Fibroblast of the aortic adventitia (primary cell): ENCODE data around the gene GRIK2. TPM values are rescaled to one million over a fixed set of nuclear protein-coding genes. Genes with fewer than 3 reads are reported as not detected.
A peak's percentile ranks its signal among the peaks of the same experiment; 100 is the strongest.

Experiments used
- DNase-seq: peaks from one replicate; pipeline ENCODE4 v3.0.0-alpha.2; 2010; ENCODE audit warnings: low read depth
- H3K4me3 ChIP-seq: 2 replicates; pipeline ENCODE4 v1.5.1; 2011; ENCODE audit warnings: low read depth, mild to moderate bottlenecking, control low read depth, low read length, moderate library complexity
- total RNA-seq: library from RNA; depleted of rRNA; stranded (reverse); fragments of >200 nt; gene quantifications from 2 replicates; pipeline ENCODE4 v1.2.3, GENCODE V29; 2012; ENCODE audit warnings: low replicate concordance
- TF ChIP-seq, protein P1 (sequence below): IDR thresholded peaks from 2 replicates; pipeline ENCODE4 v1.5.1; 2011; ENCODE audit warnings: mild to moderate bottlenecking, low read length, control low read depth, inconsistent platforms; ENCODE audit not compliant: insufficient read depth

Gene GRIK2
- total RNA-seq, 1 donor: 8.9 TPM

DNA sequence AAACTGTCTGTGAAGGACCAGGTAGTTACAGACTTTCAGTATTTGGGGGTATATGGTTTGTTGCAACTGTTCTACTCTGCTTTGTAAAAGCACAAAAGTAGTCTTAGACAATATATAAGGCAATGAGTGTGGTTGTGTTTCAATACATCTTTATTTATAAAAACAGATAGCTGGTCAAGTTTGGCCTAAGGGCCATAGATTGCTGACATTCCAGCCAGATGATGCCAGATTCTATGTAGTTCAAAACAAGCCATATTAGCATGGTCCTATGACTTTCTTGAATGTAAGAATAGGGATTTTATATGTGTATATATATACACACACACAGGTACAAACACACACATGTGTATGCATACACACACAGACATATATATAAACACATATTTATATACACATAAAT is 201.8 kb downstream of the GRIK2 start:
- TF ChIP-seq, protein P1, sequence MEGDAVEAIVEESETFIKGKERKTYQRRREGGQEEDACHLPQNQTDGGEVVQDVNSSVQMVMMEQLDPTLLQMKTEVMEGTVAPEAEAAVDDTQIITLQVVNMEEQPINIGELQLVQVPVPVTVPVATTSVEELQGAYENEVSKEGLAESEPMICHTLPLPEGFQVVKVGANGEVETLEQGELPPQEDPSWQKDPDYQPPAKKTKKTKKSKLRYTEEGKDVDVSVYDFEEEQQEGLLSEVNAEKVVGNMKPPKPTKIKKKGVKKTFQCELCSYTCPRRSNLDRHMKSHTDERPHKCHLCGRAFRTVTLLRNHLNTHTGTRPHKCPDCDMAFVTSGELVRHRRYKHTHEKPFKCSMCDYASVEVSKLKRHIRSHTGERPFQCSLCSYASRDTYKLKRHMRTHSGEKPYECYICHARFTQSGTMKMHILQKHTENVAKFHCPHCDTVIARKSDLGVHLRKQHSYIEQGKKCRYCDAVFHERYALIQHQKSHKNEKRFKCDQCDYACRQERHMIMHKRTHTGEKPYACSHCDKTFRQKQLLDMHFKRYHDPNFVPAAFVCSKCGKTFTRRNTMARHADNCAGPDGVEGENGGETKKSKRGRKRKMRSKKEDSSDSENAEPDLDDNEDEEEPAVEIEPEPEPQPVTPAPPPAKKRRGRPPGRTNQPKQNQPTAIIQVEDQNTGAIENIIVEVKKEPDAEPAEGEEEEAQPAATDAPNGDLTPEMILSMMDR: no peak
- DNase-seq: no peak
- H3K4me3 ChIP-seq: no peak overlapping the region

DNA sequence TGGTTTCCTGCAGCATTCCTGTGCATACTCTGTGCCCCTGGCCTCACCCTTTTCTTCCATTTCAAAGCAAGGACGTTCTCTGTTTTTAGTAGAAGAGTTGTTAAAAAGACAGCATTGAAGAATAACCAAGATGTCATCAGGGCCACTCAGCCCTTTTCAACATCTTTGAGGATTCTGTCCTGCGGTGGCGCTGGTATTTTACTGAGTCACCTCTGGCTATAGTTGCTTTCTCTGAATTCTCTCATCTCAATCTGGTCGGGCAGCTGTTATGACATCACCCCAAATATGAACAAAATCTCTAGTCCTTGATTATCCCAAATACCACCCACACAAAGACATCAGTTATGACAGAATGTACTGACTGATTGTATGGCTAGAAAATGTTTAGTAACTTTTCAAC is 204.2 kb downstream of the GRIK2 start:
- H3K4me3 ChIP-seq: no peak overlapping the region
- DNase-seq: peak; percentile 33
- TF ChIP-seq, protein P1: no peak

DNA sequence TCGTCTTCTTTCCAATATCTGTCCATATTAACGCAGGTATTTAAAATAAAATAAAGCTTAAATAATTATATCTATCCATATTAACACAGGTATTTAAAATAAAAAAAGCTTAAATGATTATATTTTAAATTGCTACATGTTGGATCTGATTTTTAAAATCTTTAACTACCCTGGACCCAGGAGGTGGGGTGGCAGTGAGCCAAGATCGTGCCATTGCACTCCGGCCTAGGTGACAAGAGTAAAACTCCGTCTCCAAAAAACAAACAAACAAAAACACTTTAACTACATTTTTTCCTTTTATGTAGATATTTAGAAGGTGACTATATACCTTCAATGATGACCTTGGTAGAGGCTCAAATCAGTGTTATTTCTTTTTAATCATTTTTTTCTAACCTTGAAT is 211.9 kb downstream of the GRIK2 start:
- DNase-seq: no peak
- TF ChIP-seq, protein P1: no peak
- H3K4me3 ChIP-seq: no peak overlapping the region

GRCh38 chr6:101605874-101606273 is 212.4 kb downstream of the GRIK2 start:
- no peak overlapping the region for H3K4me3 ChIP-seq
- DNase-seq: no peak
- TF ChIP-seq, protein P1: no peak

DNA sequence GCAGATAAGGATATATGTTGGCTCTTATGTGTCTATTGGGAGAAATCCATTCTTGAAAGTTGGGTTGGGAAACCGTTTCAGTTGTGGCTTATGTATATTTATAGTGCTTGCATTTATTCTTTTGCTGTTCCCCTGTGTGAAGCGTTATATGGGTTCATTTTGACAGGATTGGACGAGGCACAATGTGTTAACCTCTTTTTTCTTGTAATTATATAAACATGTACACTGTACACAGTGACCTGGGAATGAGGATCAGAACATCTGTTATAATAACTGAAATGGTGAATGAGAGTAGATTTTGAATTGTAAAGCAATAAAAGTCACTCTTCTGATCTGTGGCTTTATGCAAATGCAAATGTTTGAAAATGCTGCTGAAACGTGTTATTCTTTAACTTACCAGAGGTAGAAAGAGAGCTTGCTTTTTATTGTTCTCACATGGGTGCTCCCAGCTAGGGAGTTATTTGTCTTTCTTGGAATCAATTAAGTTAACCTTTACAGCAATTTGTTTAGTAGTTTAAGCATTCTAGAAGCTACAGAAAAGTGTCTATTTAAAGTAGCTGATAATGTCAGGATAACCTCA is 213.7 kb downstream of the GRIK2 start:
- TF ChIP-seq, protein P1: no peak
- H3K4me3 ChIP-seq: no peak overlapping the region
- no peak for DNase-seq

GRCh38 chr6:101608703-101609102 is 215.2 kb downstream of the GRIK2 start:
- TF ChIP-seq, protein P1: no peak
- no peak overlapping the region for H3K4me3 ChIP-seq
- no peak for DNase-seq

GRCh38 chr6:101613556-101613955 is 220.0 kb downstream of the GRIK2 start:
- no peak overlapping the region for H3K4me3 ChIP-seq
- no peak for DNase-seq
- TF ChIP-seq, protein P1: no peak
